OCI-M1 (cell line): ENCODE results near the gene DMRT3.

Experiments used
- DNase-seq: peaks from one replicate; lab custom pipeline; 2025; lab: John Stamatoyannopoulos, UW

Gene DMRT3

DNA sequence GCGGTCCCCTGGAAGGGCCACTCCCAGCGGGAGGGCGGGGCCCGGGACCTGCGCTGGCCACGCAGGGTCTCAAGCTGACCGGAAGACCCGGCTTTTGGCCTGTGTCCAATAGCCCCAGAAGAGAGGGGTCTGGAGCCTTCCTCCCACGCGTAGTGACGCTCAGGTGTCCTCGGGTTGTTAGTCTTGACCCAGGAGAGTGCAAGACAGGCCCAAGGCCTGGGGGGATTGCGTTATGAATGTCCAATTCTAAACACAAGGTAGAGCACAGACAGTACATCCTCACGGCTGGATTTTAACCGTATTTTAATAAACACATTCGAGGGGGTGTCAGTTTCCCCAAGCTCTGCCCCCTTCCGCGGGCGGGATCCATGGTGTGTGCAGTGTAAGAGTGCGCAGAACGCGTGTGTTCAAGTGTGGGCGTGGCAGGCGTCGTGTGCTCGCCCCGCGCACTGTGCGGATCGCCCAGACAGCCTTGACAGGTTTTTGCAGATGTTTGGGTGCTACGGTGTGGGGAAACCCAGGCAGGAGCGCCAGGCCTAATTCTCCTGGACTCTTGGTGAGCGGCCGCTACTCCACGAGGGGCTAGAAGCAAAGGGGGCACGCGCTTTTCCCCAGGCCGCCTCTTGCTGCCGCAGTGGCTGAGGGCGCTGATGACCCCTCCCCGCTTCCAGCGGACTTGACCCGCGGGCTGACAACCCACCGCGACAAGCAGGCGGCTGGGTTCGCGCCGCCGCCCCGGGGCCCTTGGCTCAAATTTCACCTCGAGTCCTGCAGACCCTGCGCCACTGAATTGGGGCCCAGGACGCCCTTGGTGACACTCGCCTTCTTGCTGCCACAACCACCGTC is 6.1 kb upstream of the DMRT3 start:
- no peak for DNase-seq

GRCh38 chr9:971901-972500 is 4.5 kb upstream of the DMRT3 start:
- no peak for DNase-seq

- no peak for DNase-seq
Measured at GRCh38 chr9:972501-973294, 3.8 kb upstream of the DMRT3 start.

- no peak for DNase-seq
Measured at GRCh38 chr9:973295-973834, 3.1 kb upstream of the DMRT3 start.

DNA sequence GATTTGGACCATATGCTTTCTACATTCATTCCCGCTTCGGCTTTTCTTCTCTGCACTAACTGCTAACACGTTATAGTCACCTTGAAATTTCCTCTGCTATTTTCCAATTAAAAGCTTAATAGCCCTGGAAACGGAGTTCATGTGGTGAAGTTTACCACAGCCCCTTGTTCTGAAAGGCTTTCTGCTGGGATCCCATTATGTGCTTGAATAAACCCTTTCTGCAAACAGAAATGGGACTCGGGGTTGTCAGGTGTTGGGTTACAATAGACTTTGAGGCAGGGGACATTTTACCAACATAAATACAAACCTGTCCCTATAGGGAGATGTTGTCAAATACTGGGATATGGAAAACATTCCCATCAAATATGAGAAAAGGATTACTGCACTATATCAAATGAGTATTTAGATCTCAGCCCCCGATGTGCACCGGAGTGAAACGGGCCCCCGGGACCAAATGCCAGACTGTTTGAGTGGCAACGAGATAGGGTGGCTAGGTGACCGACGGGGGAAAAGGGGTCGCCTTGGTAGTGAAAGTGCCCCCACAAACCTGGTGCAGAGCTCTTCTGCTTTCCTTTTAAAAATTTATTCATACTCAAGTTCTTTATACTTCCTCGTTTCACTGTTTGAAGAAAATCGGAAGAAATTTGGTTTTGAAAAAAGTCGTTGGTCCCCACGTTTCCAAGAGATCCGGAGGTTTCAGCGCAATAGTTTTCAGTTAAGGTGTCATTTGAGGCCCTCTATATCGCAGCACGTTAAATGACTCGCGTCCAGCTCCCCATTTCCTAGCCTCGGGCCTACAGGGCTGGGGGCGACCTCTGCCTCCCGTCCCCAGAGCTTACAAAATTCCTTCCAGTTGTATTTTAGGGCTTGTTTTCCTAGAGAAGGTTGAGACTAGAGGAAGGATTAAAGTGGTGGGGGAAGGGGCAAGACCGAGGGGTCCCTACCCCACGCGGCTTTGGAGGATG is 2.1 kb upstream of the DMRT3 start:
- no peak for DNase-seq

GRCh38 chr9:974996-975739 is 1.3 kb upstream of the DMRT3 start:
- DNase-seq = no peak

DNA sequence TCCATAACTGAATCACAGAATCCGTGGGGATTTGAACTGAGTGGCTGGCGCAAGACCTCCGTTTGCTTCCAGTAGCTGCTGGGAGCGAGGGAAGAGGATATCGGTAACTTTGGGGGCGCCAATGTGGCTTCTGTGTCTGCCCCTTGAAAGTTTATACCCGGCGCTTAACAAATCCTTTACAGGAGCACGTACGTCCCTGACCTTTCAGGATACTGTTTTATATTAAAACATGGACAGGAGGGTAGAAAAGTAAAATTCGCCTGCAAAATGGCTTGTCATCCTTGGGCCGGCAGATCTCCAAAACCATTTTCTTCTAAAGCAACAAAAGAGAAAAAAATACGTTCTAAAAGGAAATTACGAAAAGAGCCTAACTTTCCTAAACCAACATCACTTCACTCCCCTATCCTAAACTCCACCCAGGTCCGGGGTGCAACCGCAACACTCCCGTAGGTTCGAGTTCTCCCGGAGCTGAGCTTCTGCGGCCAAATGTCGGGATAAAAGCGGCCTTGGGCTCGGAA is 656 bp upstream of the DMRT3 start:
- DNase-seq = no peak

- no peak for DNase-seq
Measured at GRCh38 chr9:976943-977837, 735 bp downstream of the DMRT3 start.

DNA sequence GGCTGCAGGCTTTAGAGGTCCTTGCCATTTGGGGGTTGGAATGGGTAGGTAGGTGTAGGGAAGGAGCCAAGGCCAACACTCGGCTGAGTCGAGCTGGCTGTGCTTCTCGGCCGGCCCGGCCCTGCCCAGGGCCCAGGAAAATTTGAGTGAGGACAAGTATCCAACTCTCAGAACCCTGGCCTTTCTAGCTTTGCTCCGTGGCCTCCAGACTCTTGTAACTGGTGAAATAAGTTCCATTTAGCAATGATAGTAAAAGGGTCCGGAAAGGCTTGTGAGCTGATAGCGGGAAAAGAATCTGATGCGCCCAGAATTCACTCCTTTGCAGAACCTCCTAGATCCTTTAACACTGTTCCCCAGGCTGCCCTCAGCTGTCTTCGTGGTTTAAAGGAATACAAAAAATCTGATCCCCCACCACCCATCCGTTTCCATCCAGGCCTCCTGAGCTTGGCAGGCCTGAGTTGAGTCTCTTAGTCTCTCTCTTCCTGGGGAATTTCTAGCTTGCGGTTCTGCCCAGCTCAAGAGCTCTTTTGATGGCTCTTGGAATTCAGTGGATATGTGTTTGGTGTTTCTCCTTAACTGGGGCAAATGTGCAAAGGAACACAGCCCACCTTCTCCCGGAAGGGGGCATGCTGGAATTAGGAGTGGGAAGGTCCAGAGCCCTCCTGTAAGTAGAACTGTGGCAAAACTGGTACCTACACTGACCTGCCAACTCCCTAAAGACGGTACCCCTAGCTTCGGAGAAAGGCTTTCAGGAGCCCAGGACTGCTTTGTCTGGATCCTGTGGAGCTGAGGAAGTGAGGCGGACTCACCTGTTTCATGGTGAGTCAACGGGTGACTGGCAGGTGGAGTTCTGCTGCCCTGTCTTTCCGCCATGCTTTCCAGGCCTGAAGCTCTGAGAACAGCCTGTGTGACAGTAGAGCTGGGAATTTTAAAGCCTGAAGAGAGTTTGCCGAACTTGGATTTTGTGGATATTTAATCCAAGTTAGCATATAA is 1.7 kb downstream of the DMRT3 start:
- no peak for DNase-seq

- DNase-seq = no peak
Measured at GRCh38 chr9:979983-980382, 3.5 kb downstream of the DMRT3 start.

DNA sequence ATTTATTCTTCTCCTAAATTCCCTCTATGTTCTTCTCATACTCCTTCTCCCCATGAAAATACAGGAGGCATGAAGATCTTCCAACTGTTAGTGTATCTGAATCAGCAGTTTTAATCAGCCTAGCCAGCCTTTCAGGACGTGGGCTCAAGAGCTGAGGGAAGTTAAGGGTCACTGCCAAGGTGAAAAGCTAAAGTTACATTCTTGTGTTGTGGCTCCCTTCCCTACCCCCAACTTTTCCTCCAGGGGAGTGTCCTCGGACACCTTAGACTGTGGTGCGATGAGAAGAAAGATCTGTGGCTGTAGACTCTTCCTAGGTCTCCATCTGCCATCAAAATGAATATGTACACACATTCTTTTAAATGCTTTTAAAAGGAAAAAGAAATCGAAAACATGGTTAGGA is 4.2 kb downstream of the DMRT3 start:
- DNase-seq = no peak

DNA sequence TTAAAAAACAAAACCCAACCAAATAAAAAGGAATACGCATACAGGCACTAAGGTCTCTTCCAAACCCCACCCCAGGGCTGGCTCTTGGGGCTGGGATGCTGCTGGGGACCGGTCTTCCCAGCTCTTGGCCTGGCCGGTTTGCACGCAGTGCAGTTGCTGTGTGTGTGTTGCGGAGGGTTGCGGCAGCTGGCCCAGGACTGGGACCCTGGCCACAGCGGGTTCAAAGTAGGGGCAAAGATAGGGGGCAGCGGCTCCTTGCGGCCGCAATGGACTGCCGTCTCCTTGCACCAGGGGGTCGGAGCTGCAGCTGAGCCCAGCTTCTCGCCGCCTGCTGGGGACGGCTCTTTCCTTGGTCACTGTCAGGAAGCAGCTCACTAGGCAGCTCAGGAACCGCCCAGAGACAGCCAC is 5.0 kb downstream of the DMRT3 start:
- no peak for DNase-seq

- no peak for DNase-seq
Measured at GRCh38 chr9:982394-983230, 6.2 kb downstream of the DMRT3 start.

DNA sequence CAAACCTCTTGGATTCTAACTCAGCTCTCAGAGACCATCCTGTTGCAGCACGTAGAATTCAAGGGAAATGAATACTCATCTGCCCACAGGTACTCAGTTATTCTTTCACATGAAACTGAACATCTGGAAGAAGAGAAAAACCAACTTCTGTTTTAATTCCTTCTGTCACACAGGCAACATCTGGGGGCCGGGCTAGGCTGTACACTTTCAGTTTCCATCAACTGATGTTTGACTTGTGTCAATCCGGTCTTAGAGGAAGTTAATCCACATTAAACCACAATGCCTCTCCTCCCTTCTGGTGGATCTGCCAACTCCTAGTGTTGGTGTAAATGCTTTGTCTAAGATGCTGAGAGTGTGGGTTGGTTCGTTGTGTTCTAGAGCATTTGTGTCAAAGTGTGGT is 17.6 kb downstream of the DMRT3 start:
- DNase-seq = peak; percentile 45

DNA sequence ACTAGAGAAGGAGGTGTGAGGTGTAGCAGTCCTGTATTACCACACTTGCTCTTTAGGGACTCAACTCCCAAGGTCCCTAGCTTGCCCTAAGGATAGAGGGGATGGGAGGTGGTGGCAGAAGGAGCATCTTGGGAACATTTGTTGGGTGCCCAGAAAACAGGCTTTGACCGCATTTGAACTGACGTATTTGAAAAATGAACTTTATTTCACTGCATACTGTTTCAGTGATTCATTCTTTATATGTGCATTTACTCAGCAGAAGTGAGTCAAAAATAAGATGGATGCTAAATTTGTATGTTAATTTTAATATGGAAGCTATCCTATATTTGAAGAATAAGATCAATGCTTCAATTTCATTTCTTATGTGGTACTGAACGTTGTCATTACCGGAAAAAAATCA is 18.7 kb downstream of the DMRT3 start:
- no peak for DNase-seq

GRCh38 chr9:995781-996180 is 19.3 kb downstream of the DMRT3 start:
- no peak for DNase-seq
